SK-N-SH treated with all-trans-retinoic acid at 6 μM for 48 hours (cell line): Measurements from ENCODE around the gene PTCH1.

ENCODE experiments used
- ATAC-seq: fragments of 200-7000 bp; cut with Tn5 transposase; 3 replicates; pipeline ENCODE4 v1.9.1; 2020; ENCODE audit warnings: mild to moderate bottlenecking, moderate library complexity
- ARNTL ChIP-seq: fragments of 450-650 bp; formaldehyde crosslinking; IDR thresholded peaks from 2 replicates; pipeline ENCODE4 v1.5.0; 2020; ENCODE audit warnings: low read depth, mild to moderate bottlenecking, moderate library complexity, borderline replicate concordance
- BACH2 ChIP-seq: fragments of 250-450 bp; sonication (Bioruptor Pico); IDR thresholded peaks from 2 replicates; pipeline ENCODE4 v1.9.0; 2021; ENCODE audit warnings: mild to moderate bottlenecking, borderline replicate concordance
- CSRNP3 ChIP-seq: fragments of 250-450 bp; sonication (Bioruptor Pico); IDR thresholded peaks from 2 replicates; pipeline ENCODE4 v1.5.1; 2021; ENCODE audit warnings: mild to moderate bottlenecking, moderate library complexity
- GLIS3 ChIP-seq: fragments of 250-450 bp; sonication (Bioruptor Pico); IDR thresholded peaks from 2 replicates; pipeline ENCODE4 v1.5.0; 2020; ENCODE audit warnings: mild to moderate bottlenecking, moderate library complexity
- OSR1 ChIP-seq: fragments of 250-450 bp; sonication (Bioruptor Pico); IDR thresholded peaks from 2 replicates; pipeline ENCODE4 v1.8.0; 2022; ENCODE audit warnings: moderate library complexity, mild to moderate bottlenecking, inconsistent platforms
- PATZ1 ChIP-seq: fragments of 250-450 bp; sonication (Bioruptor Pico); IDR thresholded peaks from 2 replicates; pipeline ENCODE4 v1.8.0; 2020; ENCODE audit warnings: mild to moderate bottlenecking, moderate library complexity, borderline replicate concordance
- RARB ChIP-seq: fragments of 250-450 bp; sonication (Bioruptor Pico); IDR thresholded peaks from 2 replicates; pipeline ENCODE4 v1.8.0; 2021; ENCODE audit warnings: mild to moderate bottlenecking, moderate library complexity
- SNAI2 ChIP-seq: fragments of 250-450 bp; sonication (Bioruptor Pico); IDR thresholded peaks from 2 replicates; pipeline ENCODE4 v1.5.0; 2020; ENCODE audit warnings: mild to moderate bottlenecking, moderate library complexity
- TCF4 ChIP-seq: fragments of 250-450 bp; sonication (Bioruptor Pico); IDR thresholded peaks from 2 replicates; pipeline ENCODE4 v1.8.0; 2021; ENCODE audit warnings: mild to moderate bottlenecking, moderate library complexity, borderline replicate concordance
- TSHZ2 ChIP-seq: fragments of 250-450 bp; sonication (Bioruptor Pico); IDR thresholded peaks from 2 replicates; pipeline ENCODE4 v1.5.0; 2020; ENCODE audit warnings: mild to moderate bottlenecking, moderate library complexity
- ZC3H10 ChIP-seq: fragments of 250-450 bp; sonication (Bioruptor Pico); IDR thresholded peaks from 2 replicates; pipeline ENCODE4 v1.5.1; 2021; ENCODE audit warnings: mild to moderate bottlenecking, moderate library complexity
- ZFP30 ChIP-seq: fragments of 450-650 bp; formaldehyde crosslinking; IDR thresholded peaks from 2 replicates; pipeline ENCODE4 v1.5.0; 2022; ENCODE audit warnings: mild to moderate bottlenecking, moderate library complexity
- ZNF565 ChIP-seq: fragments of 450-650 bp; formaldehyde crosslinking; conservative IDR thresholded peaks from 2 replicates; pipeline ENCODE4 v1.5.0; 2020; ENCODE audit warnings: low read depth, mild to moderate bottlenecking, moderate library complexity
- ZNF70 ChIP-seq: fragments of 450-650 bp; formaldehyde crosslinking; IDR thresholded peaks from 2 replicates; pipeline ENCODE4 v1.5.0; 2020; ENCODE audit warnings: mild to moderate bottlenecking, moderate library complexity
- ZNF8 ChIP-seq: fragments of 450-650 bp; formaldehyde crosslinking; IDR thresholded peaks from 2 replicates; pipeline ENCODE4 v1.5.0; 2020; ENCODE audit warnings: mild to moderate bottlenecking, moderate library complexity
- TF ChIP-seq, protein P1 (sequence below): fragments of 250-450 bp; sonication (Bioruptor Pico); IDR thresholded peaks from 2 replicates; pipeline ENCODE4 v1.5.1; 2020; ENCODE audit warnings: low read depth, mild to moderate bottlenecking, moderate library complexity
- TF ChIP-seq, protein P2 (sequence below): fragments of 250-450 bp; sonication (Bioruptor Pico); IDR thresholded peaks from 2 replicates; pipeline ENCODE4 v1.8.0; 2021; ENCODE audit warnings: low read depth, mild to moderate bottlenecking, moderate library complexity, borderline replicate concordance

The PTCH1 gene

GRCh38 chr9:95506678-95507463 is 9.9 kb downstream of the PTCH1 start:
- TF ChIP-seq ZNF70 (no peak), ZFP30 (no peak), ZNF565 (CRISPR knock-in tag) (no peak), BACH2 (CRISPR knock-in tag) (no peak), TSHZ2 (CRISPR knock-in tag) (no peak), PATZ1 (CRISPR knock-in tag) (no peak; the same call in 1 of the 2 replicates), RARB (no peak), ZNF8 (CRISPR knock-in tag) (no peak), SNAI2 (CRISPR knock-in tag) (no peak), ZC3H10 (CRISPR knock-in tag) (no peak), TCF4 (CRISPR knock-in tag) (no peak), OSR1 (CRISPR knock-in tag) (no peak), CSRNP3 (no peak)
- TF ChIP-seq, protein P1, sequence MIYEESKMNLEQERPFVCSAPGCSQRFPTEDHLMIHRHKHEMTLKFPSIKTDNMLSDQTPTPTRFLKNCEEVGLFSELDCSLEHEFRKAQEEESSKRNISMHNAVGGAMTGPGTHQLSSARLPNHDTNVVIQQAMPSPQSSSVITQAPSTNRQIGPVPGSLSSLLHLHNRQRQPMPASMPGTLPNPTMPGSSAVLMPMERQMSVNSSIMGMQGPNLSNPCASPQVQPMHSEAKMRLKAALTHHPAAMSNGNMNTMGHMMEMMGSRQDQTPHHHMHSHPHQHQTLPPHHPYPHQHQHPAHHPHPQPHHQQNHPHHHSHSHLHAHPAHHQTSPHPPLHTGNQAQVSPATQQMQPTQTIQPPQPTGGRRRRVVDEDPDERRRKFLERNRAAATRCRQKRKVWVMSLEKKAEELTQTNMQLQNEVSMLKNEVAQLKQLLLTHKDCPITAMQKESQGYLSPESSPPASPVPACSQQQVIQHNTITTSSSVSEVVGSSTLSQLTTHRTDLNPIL (CRISPR knock-in tag): no peak
- TF ChIP-seq, protein P2, sequence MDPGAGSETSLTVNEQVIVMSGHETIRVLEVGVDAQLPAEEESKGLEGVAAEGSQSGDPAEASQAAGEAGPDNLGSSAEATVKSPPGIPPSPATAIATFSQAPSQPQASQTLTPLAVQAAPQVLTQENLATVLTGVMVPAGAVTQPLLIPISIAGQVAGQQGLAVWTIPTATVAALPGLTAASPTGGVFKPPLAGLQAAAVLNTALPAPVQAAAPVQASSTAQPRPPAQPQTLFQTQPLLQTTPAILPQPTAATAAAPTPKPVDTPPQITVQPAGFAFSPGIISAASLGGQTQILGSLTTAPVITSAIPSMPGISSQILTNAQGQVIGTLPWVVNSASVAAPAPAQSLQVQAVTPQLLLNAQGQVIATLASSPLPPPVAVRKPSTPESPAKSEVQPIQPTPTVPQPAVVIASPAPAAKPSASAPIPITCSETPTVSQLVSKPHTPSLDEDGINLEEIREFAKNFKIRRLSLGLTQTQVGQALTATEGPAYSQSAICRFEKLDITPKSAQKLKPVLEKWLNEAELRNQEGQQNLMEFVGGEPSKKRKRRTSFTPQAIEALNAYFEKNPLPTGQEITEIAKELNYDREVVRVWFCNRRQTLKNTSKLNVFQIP (CRISPR knock-in tag): no peak

DNA sequence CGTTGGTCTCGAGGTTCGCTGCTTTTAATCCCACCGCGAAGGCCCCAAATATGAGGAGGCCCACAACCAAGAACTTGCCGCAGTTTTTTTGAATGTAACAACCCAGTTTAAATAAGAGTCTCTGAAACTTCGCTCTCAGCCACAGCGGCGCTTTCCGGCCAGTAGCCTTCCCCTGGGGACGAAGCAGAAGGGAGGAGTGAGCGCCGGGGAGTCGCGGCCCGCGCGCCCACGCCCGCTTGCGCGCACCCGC is 10.4 kb downstream of the PTCH1 start:
- ATAC-seq: 0 out of 3 replicates have a peak, but pooled peaks have one; percentile 3
- no peak for TF ChIP-seq ZNF70
- TF ChIP-seq, protein P2 (CRISPR knock-in tag): no peak
- TF ChIP-seq GLIS3 (CRISPR knock-in tag): no peak
- no peak for TF ChIP-seq ZC3H10 (CRISPR knock-in tag)
- no peak for TF ChIP-seq ZNF8 (CRISPR knock-in tag)
- TF ChIP-seq BACH2 (CRISPR knock-in tag): no peak

More at GRCh38 chr9:95506678-95507463, 9.9 kb downstream of the PTCH1 start:
- peak; percentile 21 for ATAC-seq

DNA sequence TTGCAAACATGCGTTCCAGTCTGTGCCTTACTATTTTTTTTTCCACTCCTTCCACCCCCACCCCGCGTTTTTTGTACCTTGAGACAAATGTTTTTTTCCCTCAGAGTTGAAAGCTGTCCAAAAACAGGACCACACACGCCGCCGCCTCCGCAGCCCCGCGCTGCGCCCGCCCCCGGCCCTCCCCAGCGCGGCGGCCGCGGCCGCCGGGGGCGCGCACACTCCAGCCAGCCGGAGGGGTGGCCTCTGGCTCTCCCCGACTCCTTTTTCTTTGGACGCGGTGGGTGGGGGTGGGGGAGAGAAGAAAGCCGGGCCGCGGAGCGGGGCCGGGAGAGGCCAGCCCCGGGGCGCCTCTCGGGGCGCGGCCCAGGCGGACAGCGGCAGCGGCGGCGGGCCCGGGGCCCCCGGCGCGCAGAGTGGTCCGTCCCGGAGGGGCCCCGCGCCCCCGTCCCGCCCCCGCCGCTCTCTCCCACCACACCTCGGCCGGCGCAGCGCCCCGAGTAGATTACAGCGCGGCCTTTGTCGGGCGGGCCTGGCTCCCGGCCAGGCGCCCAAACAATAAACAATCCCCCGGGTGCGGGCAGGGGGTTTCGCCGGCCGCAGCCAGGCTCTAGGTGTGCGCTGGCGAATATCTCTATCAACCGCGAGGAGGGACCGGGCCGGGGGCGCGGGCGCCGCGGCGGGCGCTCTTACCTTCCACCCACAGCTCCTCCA is 10.9 kb downstream of the PTCH1 start:
- peak; percentile 71; the same call in 1 of the 2 replicates for TF ChIP-seq PATZ1 (CRISPR knock-in tag)
- no peak for TF ChIP-seq ARNTL (CRISPR knock-in tag)
- no peak for ATAC-seq
